ENCODE results near the gene PLS1.

The PLS1 gene

GRCh38 chr3:142614059-142614626 lies 17.9 kb downstream of the PLS1 start:
- no peak overlapping the region for H3K4me3 ChIP-seq (ENCODE audit: low read length)
- no peak for DNase-seq (ENCODE audit: low read depth)
- TF ChIP-seq CTCF (conservative IDR thresholded peaks at IDR 0.05; ENCODE audit: low read depth, low read length): no peak

- no peak for DNase-seq (ENCODE audit: low read depth)
- TF ChIP-seq CTCF (conservative IDR thresholded peaks at IDR 0.05; ENCODE audit: low read depth, low read length): no peak
- H3K4me3 ChIP-seq (ENCODE audit: low read length): no peak overlapping the region
Measured at GRCh38 chr3:142615171-142615570, 19.0 kb downstream of the PLS1 start.

DNA sequence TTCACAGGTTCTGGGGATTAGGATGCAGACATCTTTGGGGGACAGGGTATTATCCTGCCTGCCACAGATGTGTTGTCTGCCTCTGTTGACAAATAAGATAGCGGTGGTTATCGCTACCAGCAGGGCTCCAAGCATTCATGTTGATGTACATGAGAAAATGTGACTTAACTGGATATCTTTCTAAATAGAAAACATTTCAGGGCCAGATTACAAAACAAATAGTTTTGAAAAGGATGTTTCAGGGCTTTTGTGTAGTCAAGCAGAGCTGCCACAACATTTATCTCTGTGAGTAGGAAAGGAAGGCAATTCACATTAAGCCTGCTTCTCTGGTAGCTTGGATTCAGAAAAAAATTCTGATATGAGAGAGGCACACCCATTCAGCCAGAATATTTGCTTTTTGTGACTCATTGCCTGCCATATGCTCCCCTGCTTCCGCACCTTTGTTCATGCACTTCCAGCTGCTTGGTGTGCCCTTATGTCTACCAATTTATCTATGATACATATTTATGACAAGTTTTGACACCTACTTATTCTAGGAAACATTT lies 22.8 kb downstream of the PLS1 start:
- TF ChIP-seq CTCF (conservative IDR thresholded peaks at IDR 0.05; ENCODE audit: low read depth, low read length): no peak
- no peak for DNase-seq (ENCODE audit: low read depth)
- no peak overlapping the region for H3K4me3 ChIP-seq (ENCODE audit: low read length)

DNA sequence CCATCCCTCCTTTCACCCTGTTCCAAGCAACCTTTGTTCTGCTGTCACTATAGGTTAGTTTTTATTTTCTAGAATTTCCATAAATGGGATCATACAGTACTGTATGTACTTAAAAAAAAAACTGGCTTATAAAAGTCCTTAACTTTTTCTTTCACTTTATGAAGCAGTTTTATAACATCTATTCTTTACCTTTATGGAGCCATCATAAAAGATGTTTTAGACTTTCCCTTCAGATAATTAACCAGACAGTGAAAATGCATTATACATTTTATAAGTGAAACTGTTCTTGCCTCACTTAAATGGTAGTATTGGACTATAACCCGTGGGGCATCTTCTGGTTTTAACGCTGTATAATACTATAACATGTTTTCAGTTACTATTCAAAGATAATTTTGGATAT lies 26.2 kb downstream of the PLS1 start:
- H3K4me3 ChIP-seq (ENCODE audit: low read length): no peak overlapping the region
- no peak for DNase-seq (ENCODE audit: low read depth)
- TF ChIP-seq CTCF (conservative IDR thresholded peaks at IDR 0.05; ENCODE audit: low read depth, low read length): no peak

DNA sequence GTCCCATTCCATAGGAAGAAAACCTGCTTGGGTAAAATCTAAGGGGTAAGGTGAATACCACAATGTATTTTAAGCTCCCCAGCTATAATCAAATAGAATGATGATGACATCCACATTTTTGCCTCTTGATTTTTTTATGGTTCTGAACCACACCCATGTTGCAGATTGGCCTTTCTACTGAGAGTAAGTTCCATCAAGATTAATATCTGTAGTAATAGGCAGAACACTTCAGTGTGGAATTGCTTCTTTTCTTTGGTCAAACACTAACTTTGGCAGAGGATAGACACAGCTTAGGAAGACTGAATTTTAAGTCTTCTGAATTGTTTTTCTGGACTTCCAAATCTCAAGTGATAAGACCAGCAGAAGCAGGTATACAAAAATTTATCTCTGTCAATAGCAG lies 27.0 kb downstream of the PLS1 start:
- H3K4me3 ChIP-seq (ENCODE audit: low read length): no peak overlapping the region
- TF ChIP-seq CTCF (conservative IDR thresholded peaks at IDR 0.05; ENCODE audit: low read depth, low read length): no peak
- no peak for DNase-seq (ENCODE audit: low read depth)

DNA sequence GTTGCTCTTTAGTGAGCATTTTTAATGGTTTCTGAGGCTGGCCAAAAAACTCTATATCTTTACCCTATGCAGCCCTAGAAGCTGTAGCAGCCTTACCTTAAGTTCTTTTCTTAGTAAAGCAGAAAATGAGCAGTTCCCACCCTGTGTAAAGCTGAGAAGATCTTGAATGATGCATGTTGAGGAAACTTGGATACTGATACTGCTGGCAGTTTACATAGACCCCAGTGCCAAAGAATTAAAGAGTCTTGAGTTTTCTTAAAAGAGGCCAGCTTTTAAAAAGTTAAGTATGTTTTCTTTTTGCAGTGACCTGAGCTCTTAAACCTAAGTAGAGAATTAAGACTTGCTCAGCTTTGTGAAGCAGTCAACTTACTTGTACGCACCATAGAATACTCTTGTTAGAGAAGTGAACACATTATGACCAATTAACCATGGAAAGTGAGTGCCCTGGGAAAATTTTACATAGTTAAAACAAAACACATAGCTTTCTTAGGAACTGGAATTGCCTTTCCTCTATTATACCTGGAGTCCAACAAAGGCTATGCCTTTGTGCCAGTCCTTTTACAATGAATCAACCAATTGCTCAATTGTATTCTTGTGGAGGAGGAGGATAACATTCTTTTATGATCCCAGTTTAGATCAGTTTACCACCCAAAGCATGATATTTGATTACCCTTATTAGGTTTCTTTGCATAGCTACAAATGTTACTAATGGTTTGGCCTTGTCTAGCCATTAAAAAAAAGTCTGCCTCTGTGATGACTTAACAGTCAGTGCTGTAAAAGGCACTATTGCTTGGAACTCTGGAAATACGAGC lies 28.4 kb downstream of the PLS1 start:
- no peak for TF ChIP-seq CTCF (conservative IDR thresholded peaks at IDR 0.05; ENCODE audit: low read depth, low read length)
- H3K4me3 ChIP-seq (ENCODE audit: low read length): no peak overlapping the region
- no peak for DNase-seq (ENCODE audit: low read depth)

DNA sequence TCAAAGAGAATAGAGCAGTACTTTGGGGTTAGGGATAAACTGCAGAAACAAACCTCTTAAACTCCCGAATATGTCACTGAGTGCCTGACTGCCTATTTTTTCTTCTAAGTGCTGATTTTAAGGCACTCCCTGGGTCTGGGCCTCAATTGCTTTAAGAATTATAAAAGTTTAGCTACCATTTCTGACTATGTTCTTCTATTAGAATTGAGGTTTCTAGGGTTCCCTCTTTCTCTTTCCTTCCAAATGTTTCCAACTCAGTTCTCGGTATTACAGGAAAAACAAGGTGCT lies 28.9 kb downstream of the PLS1 start:
- TF ChIP-seq CTCF (conservative IDR thresholded peaks at IDR 0.05; ENCODE audit: low read depth, low read length): no peak
- H3K4me3 ChIP-seq (ENCODE audit: low read length): no peak overlapping the region
- DNase-seq (ENCODE audit: low read depth): no peak

Measured in retinal pigment epithelial cell (primary cell).